Fibroblast of lung (primary cell): ENCODE results near the gene TPCN2. TPM values are rescaled to one million over a fixed set of nuclear protein-coding genes. Genes with fewer than 3 reads are reported as not detected.

Experiments used
- DNase-seq, 2 donors: peaks; one replicate each; pipeline versions ENCODE4 v3.0.0 to v3.0.0-alpha.2; 2010; ENCODE audit warnings: low read depth in 2 of 2
- H2AFZ ChIP-seq: 2 replicates; pipeline ENCODE4 v1.5.1; 2012; ENCODE audit warnings: low read length, control low read depth, inconsistent platforms
- H3K27ac ChIP-seq: 2 replicates; pipeline ENCODE4 v1.5.1; 2011; ENCODE audit warnings: low read length, control low read depth; ENCODE audit not compliant: insufficient read depth
- H3K27me3 ChIP-seq: 2 replicates; pipeline ENCODE4 v1.5.1; 2011; ENCODE audit warnings: mild to moderate bottlenecking, low read length; ENCODE audit not compliant: control insufficient read depth, insufficient read depth
- H3K36me3 ChIP-seq: 2 replicates; pipeline ENCODE4 v1.5.1; 2011; ENCODE audit warnings: low read length; ENCODE audit not compliant: control insufficient read depth, insufficient read depth
- H3K4me1 ChIP-seq: 2 replicates; pipeline ENCODE4 v1.5.1; 2011; ENCODE audit warnings: low read length; ENCODE audit not compliant: control insufficient read depth, insufficient read depth; ENCODE audit errors: extremely low read depth
- H3K4me2 ChIP-seq: 2 replicates; pipeline ENCODE4 v1.5.1; 2011; ENCODE audit warnings: low read length, control low read depth; ENCODE audit not compliant: insufficient read depth; ENCODE audit errors: extremely low read depth
- H3K4me3 ChIP-seq, 4 experiments: fragments of 200-600 bp in 1 of 4; sonication (generic) in 1 of 4; replicated peaks in 1 of 4; 2 replicates each; pipeline ENCODE4 v1.5.1; 2011 to 2016; ENCODE audit warnings: low read length in 4 of 4, low read depth in 3 of 4, mild to moderate bottlenecking in 3 of 4, control low read depth in 2 of 4, inconsistent platforms in 1 of 4, mixed read lengths in 1 of 4; ENCODE audit not compliant: insufficient read depth in 1 of 4; ENCODE audit errors: control extremely low read depth in 1 of 4
- H3K79me2 ChIP-seq: 2 replicates; pipeline ENCODE4 v1.5.1; 2012; ENCODE audit warnings: mild to moderate bottlenecking, low read length, inconsistent platforms; ENCODE audit not compliant: control insufficient read depth, insufficient read depth
- H3K9ac ChIP-seq: 2 replicates; pipeline ENCODE4 v1.5.1; 2011; ENCODE audit warnings: mild to moderate bottlenecking, low read length, control low read depth; ENCODE audit not compliant: insufficient read depth
- H3K9me3 ChIP-seq: 2 replicates; pipeline ENCODE4 v1.5.1; 2012; ENCODE audit warnings: low read depth, low read length; ENCODE audit not compliant: control insufficient read depth, insufficient read depth
- H4K20me1 ChIP-seq: 2 replicates; pipeline ENCODE4 v1.5.1; 2011; ENCODE audit warnings: low read length; ENCODE audit not compliant: control insufficient read depth, insufficient read depth; ENCODE audit errors: extremely low read depth
- CTCF ChIP-seq, 2 donors: IDR thresholded peaks in 1 of 2; conservative IDR thresholded peaks in 1 of 2; 1 replicate in 1 of 2; 2 replicates in 1 of 2; pipeline ENCODE4 v1.5.1; 2011 to 2012; ENCODE audit warnings: low read length in 2 of 2, control low read depth in 1 of 2, inconsistent platforms in 1 of 2, low read depth in 1 of 2, mild to moderate bottlenecking in 1 of 2
- EZH2 ChIP-seq: IDR thresholded peaks from 2 replicates; pipeline ENCODE4 v1.5.1; 2012; ENCODE audit warnings: low read length, control low read depth, mild to moderate bottlenecking; ENCODE audit errors: missing control alignments
- polyA plus RNA-seq, 2 donors: library from polyadenylated mRNA; depleted of rRNA in 1 of 2; stranded (reverse) in 1 of 2; unstranded in 1 of 2; fragments of >200 nt; gene quantifications; 2 replicates each; pipeline ENCODE4 v1.2.1, GENCODE V29; 2011 to 2012; ENCODE audit warnings: missing spikeins in 1 of 2
- total RNA-seq: library from RNA; depleted of rRNA; stranded (reverse); fragments of >200 nt; gene quantifications from 2 replicates; pipeline ENCODE4 v1.2.1, GENCODE V29; 2014

Gene TPCN2
- total and polyA plus RNA-seq, 2 donors (not counting 1 experiment from before 2014, with no cell fraction given): 9.7 to 11.7 TPM

DNA sequence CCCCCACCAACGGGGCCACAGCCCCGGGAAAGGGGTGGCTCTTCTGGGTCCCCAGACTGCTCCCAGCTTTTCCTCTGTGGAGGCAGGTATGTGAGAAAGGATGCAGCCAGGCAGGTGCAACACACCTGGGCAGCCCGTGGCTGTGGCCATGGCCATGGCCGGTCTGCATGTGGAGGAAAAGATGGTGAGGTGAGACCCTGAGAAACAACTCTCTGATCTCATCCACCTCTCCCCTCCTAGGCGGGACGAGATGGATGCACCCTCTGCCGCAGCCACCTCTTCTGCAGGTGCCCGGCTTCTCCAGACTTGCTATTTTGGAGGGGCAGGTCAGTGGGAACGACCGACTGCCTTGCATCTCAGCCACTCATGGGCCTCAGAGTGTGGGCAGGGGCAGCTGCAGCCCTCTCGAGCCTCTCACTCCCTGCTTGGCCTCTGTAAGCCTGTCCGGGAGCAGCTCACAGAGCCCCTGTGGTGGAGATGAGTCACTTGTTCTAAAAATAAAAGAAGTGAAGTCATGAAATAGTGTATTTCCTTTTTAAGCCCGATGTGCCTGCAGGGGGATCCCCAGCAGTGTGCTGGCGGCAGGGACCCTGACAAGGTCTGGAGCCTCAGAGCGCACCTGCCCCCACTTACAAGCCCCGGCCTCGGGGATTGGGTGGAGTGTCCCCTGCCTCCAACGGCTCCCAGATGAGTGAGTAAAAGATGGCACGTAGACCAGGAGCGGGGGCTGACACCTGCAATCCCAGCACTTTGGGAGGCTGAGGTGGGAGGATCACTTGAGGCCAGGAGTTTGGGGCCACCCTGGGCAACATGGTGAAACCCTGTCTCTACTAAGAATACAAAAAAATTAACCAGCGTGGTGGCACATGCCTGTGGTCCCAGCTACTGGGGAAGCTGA, 117.7 kb downstream of the TPCN2 start:
- peak overlapping the region; percentile 27 for H3K9ac ChIP-seq
- H2AFZ ChIP-seq: no peak overlapping the region
- no peaks in the 10 kb centered on the region for H3K79me2 ChIP-seq
- peaks cover under 1% of the 10 kb centered on the region for H3K27me3 ChIP-seq
- H3K4me3 ChIP-seq: no peak overlapping the region
- H3K4me2 ChIP-seq: peak overlapping the region; percentile 54
- no peaks in the 10 kb centered on the region for H3K36me3 ChIP-seq
- H3K9me3 ChIP-seq: no peaks in the 10 kb centered on the region
- no peak for TF ChIP-seq EZH2
- TF ChIP-seq CTCF (conservative IDR thresholded peaks at IDR 0.05 in 1 of 2, IDR thresholded peaks at IDR 0.05 in 1 of 2; ENCODE audit: low read depth in 1 of 2, low read length in 2 of 2): peak; percentile 26 to 42
- peaks cover 10% of the 10 kb centered on the region for H3K4me1 ChIP-seq
- no peak overlapping the region for H3K27ac ChIP-seq
- peak; percentile 84 to 89 for DNase-seq
- no peaks in the 10 kb centered on the region for H4K20me1 ChIP-seq

GRCh38 chr11:69167130-69167915, 118.6 kb downstream of the TPCN2 start:
- H3K36me3 ChIP-seq: no peaks in the 10 kb centered on the region
- H3K9me3 ChIP-seq: no peaks in the 10 kb centered on the region
- H3K9ac ChIP-seq: no peak overlapping the region
- H2AFZ ChIP-seq: no peak overlapping the region
- H3K4me2 ChIP-seq: no peak overlapping the region
- no peaks in the 10 kb centered on the region for H3K79me2 ChIP-seq
- no peak overlapping the region for H3K4me3 ChIP-seq
- no peak overlapping the region for H3K27ac ChIP-seq
- peaks cover 3% of the 10 kb centered on the region for H3K27me3 ChIP-seq
- no peaks in the 10 kb centered on the region for H4K20me1 ChIP-seq
- H3K4me1 ChIP-seq: peaks cover 10% of the 10 kb centered on the region
- TF ChIP-seq CTCF (conservative IDR thresholded peaks at IDR 0.05 in 1 of 2, IDR thresholded peaks at IDR 0.05 in 1 of 2; ENCODE audit: low read depth in 1 of 2, low read length in 2 of 2) (no peak), EZH2 (no peak)
- no peak for DNase-seq
